ENCODE results near the gene SEMA5A.

The SEMA5A gene

GRCh38 chr5:9040475-9040874 lies 505.4 kb downstream of the SEMA5A start:
- no peak for DNase-seq (ENCODE audit: low read depth in 1 of 2, low spot score in 1 of 2)

GRCh38 chr5:9037048-9037447 lies 508.8 kb downstream of the SEMA5A start:
- no peak for DNase-seq (ENCODE audit: low read depth in 1 of 2, low spot score in 1 of 2)

- DNase-seq (ENCODE audit: low read depth in 1 of 2, low spot score in 1 of 2), result no peak
These were observed 510.5 kb downstream of the SEMA5A start for GRCh38 chr5:9035346-9035745.

- DNase-seq (ENCODE audit: low read depth in 1 of 2, low spot score in 1 of 2), result no peak
These were observed 511.2 kb downstream of the SEMA5A start for GRCh38 chr5:9034649-9035048.

- no peak for DNase-seq (ENCODE audit: low read depth in 1 of 2, low spot score in 1 of 2)
These were observed 512.4 kb downstream of the SEMA5A start for GRCh38 chr5:9033524-9033923.

DNA sequence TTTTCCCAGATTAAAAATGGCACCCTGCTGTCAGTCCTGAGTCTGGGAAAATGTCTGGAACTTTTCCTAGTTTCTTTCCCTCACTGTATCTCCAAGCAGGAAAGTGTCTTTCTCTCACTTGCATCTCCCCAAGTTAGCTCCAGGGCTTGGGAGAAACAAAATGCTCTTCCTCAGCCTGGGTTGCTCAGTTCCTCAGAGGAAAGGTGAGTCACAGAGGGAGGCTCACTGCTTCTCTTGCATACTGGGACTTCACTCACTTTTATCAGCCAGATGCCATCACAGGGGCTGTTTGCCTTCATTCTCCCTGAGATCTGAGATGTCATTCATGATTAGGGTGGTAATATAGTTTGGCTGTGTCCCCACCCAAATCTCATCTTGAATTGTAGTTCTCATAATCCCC lies 519.9 kb downstream of the SEMA5A start:
- no peak for DNase-seq (ENCODE audit: low read depth in 1 of 2, low spot score in 1 of 2)

DNA sequence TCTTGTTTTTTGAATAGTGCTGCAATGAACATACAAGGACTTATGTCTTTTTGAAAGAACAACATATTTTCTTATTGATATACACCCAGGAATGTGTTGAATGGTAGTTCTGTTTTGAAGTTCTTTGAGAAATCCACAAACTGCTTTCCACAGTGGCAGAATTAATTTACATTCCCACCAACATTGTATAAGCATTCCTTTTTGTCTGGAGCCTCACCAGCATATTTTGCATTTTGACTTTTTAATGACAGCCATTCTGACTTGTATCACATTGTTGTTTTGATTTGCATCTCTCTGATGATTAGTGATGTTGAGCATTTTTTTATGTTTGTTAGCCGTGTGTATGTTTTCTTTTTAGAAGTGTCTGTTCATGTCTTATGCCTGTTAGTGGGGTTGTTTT lies 524.9 kb downstream of the SEMA5A start:
- no peak for DNase-seq (ENCODE audit: low read depth in 1 of 2, low spot score in 1 of 2)

DNA sequence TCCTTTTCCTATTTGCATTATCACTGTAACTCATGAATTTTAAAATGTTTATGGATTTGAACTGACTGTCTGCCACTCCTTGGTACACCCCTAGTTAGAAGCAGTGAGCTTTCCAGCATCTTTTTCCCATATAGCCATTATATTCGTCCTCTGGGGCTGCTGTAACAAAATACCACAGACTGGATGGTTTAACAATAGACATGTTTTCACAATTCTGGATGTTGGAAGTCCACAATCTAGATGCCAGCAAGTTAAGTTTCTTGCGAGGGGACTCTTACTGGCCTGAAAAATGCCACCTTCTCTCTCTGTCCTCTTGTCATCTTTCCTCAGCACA lies 530.0 kb downstream of the SEMA5A start:
- DNase-seq (ENCODE audit: low read depth in 1 of 2, low spot score in 1 of 2), result no peak

- no peak for DNase-seq (ENCODE audit: low read depth in 1 of 2, low spot score in 1 of 2)
These were observed 530.5 kb downstream of the SEMA5A start for GRCh38 chr5:9015260-9015936.

DNA sequence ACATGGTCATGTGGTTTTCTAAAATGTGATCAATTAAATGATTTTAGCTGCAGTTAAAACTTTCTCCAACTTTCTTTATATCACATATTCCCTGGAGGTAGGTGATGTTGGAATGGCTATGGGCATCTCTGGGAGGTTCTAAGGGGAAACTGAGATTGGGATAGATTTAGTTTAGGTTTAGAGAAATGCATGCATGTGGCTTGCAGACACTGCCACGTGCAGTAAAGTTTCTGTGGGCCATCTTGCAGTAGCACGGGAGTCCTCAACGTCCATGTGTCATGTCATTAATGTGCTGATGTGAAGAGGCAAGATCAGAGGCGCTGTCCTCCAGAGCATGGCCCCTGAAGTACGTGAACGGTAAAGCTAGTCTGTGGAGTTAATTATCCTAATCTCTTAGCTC lies 532.7 kb downstream of the SEMA5A start:
- DNase-seq (ENCODE audit: low read depth in 1 of 2, low spot score in 1 of 2), result no peak

GRCh38 chr5:9009931-9010651 lies 535.8 kb downstream of the SEMA5A start:
- no peak for DNase-seq (ENCODE audit: low read depth in 1 of 2, low spot score in 1 of 2)

- DNase-seq (ENCODE audit: low read depth in 1 of 2, low spot score in 1 of 2), result no peak
These were observed 548.3 kb downstream of the SEMA5A start for GRCh38 chr5:8997542-8998070.

- no peak for DNase-seq (ENCODE audit: low read depth in 1 of 2, low spot score in 1 of 2)
These were observed 552.8 kb downstream of the SEMA5A start for GRCh38 chr5:8993031-8993430.

Measured in activated CD4-positive, alpha-beta T cell treated with anti-CD3 and anti-CD28 coated beads, Interleukin-2, amount 50 U/mL, for 24 hours (primary cell).